Naive B cell (primary cell): ENCODE measurements around the gene TOR1AIP2. TPM values are rescaled to one million over a fixed set of nuclear protein-coding genes. Genes with fewer than 3 reads are reported as not detected.

Source experiments
- ATAC-seq, 2 donors: fragments of 150-1000 bp; cut with Tn5 transposase; 2 replicates each; pipeline ENCODE4 v1.10.0; 2021; ENCODE audit warnings: low read depth in 2 of 2, mild to moderate bottlenecking in 2 of 2, moderate library complexity in 2 of 2
- DNase-seq: peaks from one replicate; pipeline ENCODE4 v3.0.0; 2022
- H3K27ac Mint-ChIP-seq, 6 donors: one replicate each; pipeline ENCODE4 v1.8.0; 2020 to 2022; ENCODE audit warnings: mild to moderate bottlenecking in 6 of 6, mixed read lengths in 6 of 6, moderate library complexity in 5 of 6, inconsistent platforms in 2 of 6
- H3K27me3 Mint-ChIP-seq, 3 donors: one replicate each; pipeline ENCODE4 v1.8.0; 2021 to 2022; ENCODE audit warnings: mixed read lengths in 3 of 3, mild to moderate bottlenecking in 1 of 3
- H3K36me3 Mint-ChIP-seq, 2 donors: one replicate each; pipeline ENCODE4 v1.8.0; 2020 to 2022; ENCODE audit warnings: mixed read lengths in 2 of 2, inconsistent platforms in 1 of 2, mild to moderate bottlenecking in 1 of 2
- H3K4me1 Mint-ChIP-seq, 3 donors: one replicate each; pipeline ENCODE4 v1.8.0; 2020 to 2022; ENCODE audit warnings: mixed read lengths in 3 of 3, inconsistent platforms in 1 of 3, mild to moderate bottlenecking in 1 of 3, moderate library complexity in 1 of 3
- H3K4me3 Mint-ChIP-seq, 8 donors: one replicate each; pipeline ENCODE4 v1.8.0; 2020 to 2022; ENCODE audit warnings: mild to moderate bottlenecking in 8 of 8, mixed read lengths in 8 of 8, moderate library complexity in 8 of 8, inconsistent platforms in 2 of 8
- H3K9me3 Mint-ChIP-seq, 7 donors: one replicate each; pipeline ENCODE4 v1.8.0; 2020 to 2022; ENCODE audit warnings: mixed read lengths in 7 of 7, mild to moderate bottlenecking in 5 of 7, inconsistent platforms in 2 of 7, moderate library complexity in 1 of 7
- polyA plus RNA-seq, 6 donors: library from polyadenylated mRNA; unstranded; fragments of 300-500 nt; fragmentation: Illumina TruSeq; gene quantifications; one replicate each; pipeline ENCODE4 v1.2.3, GENCODE V29; 2021; ENCODE audit warnings: low read depth in 6 of 6

TOR1AIP2 gene
- polyA plus RNA-seq, result 10 to 100 TPM in 5 of 6 donors, 1 to 10 TPM in 1; 9.9 to 18.1 (median 14.2) TPM

- peak; percentile 74 for DNase-seq
- H3K4me1 Mint-ChIP-seq, result peaks cover 34 to 57% (median 38%) of the 10 kb centered on the region in 3 donors
- H3K4me3 Mint-ChIP-seq, result peak within 1 kb of the TSS; percentile 84 to 99 (median 96)
- no peaks in the 10 kb centered on the region for H3K27me3 Mint-ChIP-seq
- no peaks in the 10 kb centered on the region for H3K9me3 Mint-ChIP-seq
- peak; percentile 51 to 55 for ATAC-seq
- H3K36me3 Mint-ChIP-seq, result peaks cover 6 to 7% of the 10 kb centered on the region in 2 donors
- peak within 1 kb of the TSS; percentile 62 to 98 (median 92) for H3K27ac Mint-ChIP-seq
Observed at GRCh38 chr1:179877586-179878265, at the start of gene TOR1AIP2. TSS of gene TOR1AIP2 (minus strand) at chr1:179877803. CDS start at chr1:179852665, 25,138 bp downstream.

- ATAC-seq (no peak), DNase-seq (no peak)
- Mint-ChIP-seq H3K4me1 (peaks cover 0 to 9% (median 5%) of the 10 kb centered on the region in 3 donors), H3K27me3 (no peaks in the 10 kb centered on the region), H3K9me3 (no peaks in the 10 kb centered on the region), H3K27ac (no peak overlapping the region), H3K36me3 (no peaks in the 10 kb centered on the region), H3K4me3 (no peak overlapping the region)
Observed at GRCh38 chr1:179926850-179927205, 49.2 kb upstream of the TOR1AIP2 start.

DNA sequence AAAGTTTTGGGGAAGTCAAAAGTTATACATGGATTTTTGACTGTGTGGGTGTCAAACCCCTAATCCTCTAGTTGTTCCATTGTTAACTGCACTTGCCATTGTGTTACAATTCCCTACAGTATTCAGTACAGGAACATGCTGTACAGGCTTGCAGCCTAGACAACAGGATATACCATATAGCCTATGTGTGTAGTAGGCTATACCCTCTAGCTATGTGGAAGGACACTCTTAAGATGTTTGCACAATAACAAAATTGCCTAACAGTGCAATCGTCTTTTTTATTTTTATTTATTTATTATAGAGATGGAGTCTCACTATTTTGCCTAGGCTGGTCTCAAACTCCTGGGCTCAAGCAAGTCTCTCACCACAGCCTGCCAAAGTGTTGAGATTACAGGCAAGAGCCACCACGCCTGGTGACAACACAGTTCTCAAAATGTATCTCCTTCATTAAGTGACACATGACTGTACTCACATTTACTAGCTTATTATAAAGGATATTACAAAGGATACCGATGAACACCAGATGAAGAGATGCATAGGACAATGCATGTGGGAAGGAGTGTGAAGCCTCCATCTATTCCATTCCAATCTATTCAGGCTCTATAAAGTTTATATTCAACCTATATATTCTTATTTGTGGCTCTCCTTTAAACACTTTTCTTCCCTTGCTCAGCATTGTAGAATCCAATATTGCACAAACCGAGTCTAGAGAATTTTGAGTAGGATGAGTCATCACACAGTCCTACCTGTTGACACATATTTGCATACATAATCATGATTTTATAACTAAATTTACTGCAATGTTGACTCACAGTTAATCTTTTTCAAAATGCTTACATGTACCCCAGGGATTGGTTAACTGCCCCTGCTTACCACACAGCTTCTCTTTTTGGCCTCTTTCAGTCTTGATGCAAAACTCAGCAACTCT lies 48.6 kb upstream of the TOR1AIP2 start:
- H3K4me3 Mint-ChIP-seq, result no peak overlapping the region
- no peak for ATAC-seq

DNA sequence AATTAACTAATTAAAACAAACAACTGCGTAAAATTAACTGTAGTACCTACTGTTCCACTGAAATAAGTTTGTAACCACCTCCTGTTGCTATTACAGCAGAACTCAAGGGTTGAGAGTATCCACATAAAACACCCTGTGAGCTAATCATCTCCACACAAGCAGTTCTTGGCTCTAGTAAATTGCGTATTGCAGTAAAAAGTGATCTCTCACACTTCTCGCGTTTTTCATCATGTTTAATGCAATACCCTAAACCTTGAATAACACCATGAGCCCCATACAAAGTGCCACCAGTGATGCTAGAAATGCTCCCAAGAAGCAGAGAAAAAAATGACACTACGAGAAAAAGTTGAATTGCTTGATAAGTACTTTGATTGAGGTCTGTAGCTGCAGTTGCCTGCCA lies 47.7 kb upstream of the TOR1AIP2 start:
- Mint-ChIP-seq H3K27me3 (no peaks in the 10 kb centered on the region), H3K9me3 (no peaks in the 10 kb centered on the region), H3K4me1 (peaks cover 0 to 13% (median 5%) of the 10 kb centered on the region in 3 donors), H3K4me3 (no peak overlapping the region), H3K27ac (no peak overlapping the region), H3K36me3 (no peaks in the 10 kb centered on the region)
- DNase-seq (no peak), ATAC-seq (no peak)

More for the DNA sequence above, 48.6 kb upstream of the TOR1AIP2 start:
- no peaks in the 10 kb centered on the region for H3K36me3 Mint-ChIP-seq
- no peak overlapping the region for H3K27ac Mint-ChIP-seq
- H3K27me3 Mint-ChIP-seq, result no peaks in the 10 kb centered on the region
- no peaks in the 10 kb centered on the region for H3K9me3 Mint-ChIP-seq
- no peak for DNase-seq
- peaks cover 0 to 13% (median 5%) of the 10 kb centered on the region in 3 donors for H3K4me1 Mint-ChIP-seq

GRCh38 chr1:179924268-179924667 lies 46.7 kb upstream of the TOR1AIP2 start:
- H3K9me3 Mint-ChIP-seq, result no peaks in the 10 kb centered on the region
- DNase-seq, result no peak
- no peak overlapping the region for H3K27ac Mint-ChIP-seq
- ATAC-seq, result no peak
- no peak overlapping the region for H3K4me3 Mint-ChIP-seq
- H3K4me1 Mint-ChIP-seq, result peaks cover 0 to 13% (median 5%) of the 10 kb centered on the region in 3 donors
- no peaks in the 10 kb centered on the region for H3K27me3 Mint-ChIP-seq
- H3K36me3 Mint-ChIP-seq, result no peaks in the 10 kb centered on the region

GRCh38 chr1:179923029-179923428 lies 45.4 kb upstream of the TOR1AIP2 start:
- H3K27me3 Mint-ChIP-seq, result no peaks in the 10 kb centered on the region
- no peaks in the 10 kb centered on the region for H3K9me3 Mint-ChIP-seq
- no peaks in the 10 kb centered on the region for H3K36me3 Mint-ChIP-seq
- ATAC-seq (no peak), DNase-seq (no peak)
- H3K4me3 Mint-ChIP-seq, result no peak overlapping the region
- peaks cover 0 to 13% (median 5%) of the 10 kb centered on the region in 3 donors for H3K4me1 Mint-ChIP-seq
- H3K27ac Mint-ChIP-seq, result peak overlapping the region in 1 of 6 donors; percentile 18

GRCh38 chr1:179921981-179922872 lies 44.6 kb upstream of the TOR1AIP2 start:
- ATAC-seq (no peak), DNase-seq (no peak)
- no peaks in the 10 kb centered on the region for H3K27me3 Mint-ChIP-seq
- H3K4me1 Mint-ChIP-seq, result peaks cover 0 to 13% (median 5%) of the 10 kb centered on the region in 3 donors
- H3K9me3 Mint-ChIP-seq, result no peaks in the 10 kb centered on the region
- peaks cover 0 to 4% of the 10 kb centered on the region in 2 donors for H3K36me3 Mint-ChIP-seq
- H3K4me3 Mint-ChIP-seq, result no peak overlapping the region
- peak overlapping the region in 4 of 6 donors; percentile 3 to 29 (median 16) for H3K27ac Mint-ChIP-seq

DNA sequence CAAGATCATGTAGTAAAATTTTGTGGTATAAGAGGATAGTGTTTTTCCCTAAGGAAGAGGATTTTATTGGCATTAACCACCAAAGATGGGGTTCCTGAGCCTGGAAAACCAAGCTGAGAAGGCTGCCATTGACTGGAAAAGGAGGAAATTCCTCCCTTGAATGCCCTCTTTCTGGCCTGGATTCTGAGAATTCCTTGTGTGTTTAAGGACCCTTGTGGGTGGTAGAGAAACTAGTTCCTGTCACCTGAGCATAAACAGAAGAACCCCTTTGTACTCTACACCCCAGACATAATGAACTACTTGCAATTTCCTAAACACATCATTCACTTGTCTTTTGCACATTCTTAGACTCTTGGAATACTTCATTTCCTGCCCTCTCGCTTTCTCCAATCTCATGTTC lies 43.9 kb upstream of the TOR1AIP2 start:
- DNase-seq (no peak), ATAC-seq (no peak)
- peaks cover 0 to 5% of the 10 kb centered on the region in 2 donors for H3K36me3 Mint-ChIP-seq
- no peaks in the 10 kb centered on the region for H3K27me3 Mint-ChIP-seq
- peak overlapping the region in 1 of 6 donors; percentile 29 for H3K27ac Mint-ChIP-seq
- no peaks in the 10 kb centered on the region for H3K9me3 Mint-ChIP-seq
- no peak overlapping the region for H3K4me3 Mint-ChIP-seq
- H3K4me1 Mint-ChIP-seq, result peaks cover 0 to 13% (median 5%) of the 10 kb centered on the region in 3 donors

DNA sequence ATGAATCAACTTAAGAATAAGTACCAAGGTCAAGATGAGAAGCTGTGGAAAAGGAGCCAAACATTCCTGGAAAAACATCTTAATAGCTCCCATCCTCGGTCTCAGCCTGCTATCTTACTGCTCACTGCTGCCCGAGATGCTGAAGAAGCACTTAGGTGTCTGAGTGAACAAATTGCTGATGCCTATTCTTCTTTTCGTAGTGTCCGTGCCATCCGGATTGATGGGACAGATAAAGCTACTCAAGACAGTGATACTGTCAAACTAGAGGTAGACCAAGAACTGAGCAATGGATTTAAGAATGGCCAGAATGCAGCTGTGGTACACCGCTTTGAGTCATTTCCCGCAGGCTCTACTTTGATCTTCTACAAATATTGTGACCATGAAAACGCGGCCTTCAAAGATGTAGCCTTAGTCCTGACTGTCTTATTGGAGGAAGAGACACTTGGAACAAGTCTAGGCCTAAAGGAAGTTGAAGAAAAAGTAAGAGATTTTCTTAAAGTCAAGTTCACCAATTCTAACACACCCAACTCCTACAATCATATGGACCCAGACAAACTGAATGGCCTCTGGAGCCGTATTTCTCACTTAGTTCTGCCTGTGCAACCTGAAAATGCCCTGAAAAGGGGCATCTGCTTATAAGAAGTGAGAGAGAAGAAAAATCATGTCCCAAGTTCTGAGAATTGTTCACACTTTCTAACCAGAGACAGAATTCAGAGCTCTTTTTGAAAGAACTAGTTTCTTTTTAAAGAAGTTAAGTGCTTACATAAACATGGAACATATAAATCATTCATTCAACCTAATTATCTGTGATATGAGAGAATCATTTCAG lies 40.2 kb upstream of the TOR1AIP2 start:
- Mint-ChIP-seq H3K36me3 (peaks cover 0 to 13% of the 10 kb centered on the region in 2 donors), H3K27me3 (no peaks in the 10 kb centered on the region), H3K4me3 (no peak overlapping the region), H3K27ac (peak overlapping the region in 3 of 6 donors; percentile 11 to 40 (median 15)), H3K4me1 (peaks cover 0 to 10% (median 2%) of the 10 kb centered on the region in 3 donors), H3K9me3 (no peaks in the 10 kb centered on the region)
- no peak for ATAC-seq
- DNase-seq, result no peak

GRCh38 chr1:179911812-179912211 lies 34.2 kb upstream of the TOR1AIP2 start:
- Mint-ChIP-seq H3K4me3 (no peak overlapping the region), H3K27ac (no peak overlapping the region), H3K36me3 (peaks cover 9 to 32% of the 10 kb centered on the region in 2 donors), H3K4me1 (no peaks in the 10 kb centered on the region), H3K27me3 (no peaks in the 10 kb centered on the region), H3K9me3 (no peaks in the 10 kb centered on the region)
- DNase-seq (no peak), ATAC-seq (no peak)

GRCh38 chr1:179910934-179911333 lies 33.3 kb upstream of the TOR1AIP2 start:
- no peak for DNase-seq
- Mint-ChIP-seq H3K27me3 (no peaks in the 10 kb centered on the region), H3K4me3 (no peak overlapping the region), H3K9me3 (no peaks in the 10 kb centered on the region), H3K27ac (peak overlapping the region in 1 of 6 donors; percentile 28), H3K36me3 (peaks cover 9 to 29% of the 10 kb centered on the region in 2 donors), H3K4me1 (no peaks in the 10 kb centered on the region)
- ATAC-seq, result no peak

- Mint-ChIP-seq H3K27me3 (no peaks in the 10 kb centered on the region), H3K9me3 (no peaks in the 10 kb centered on the region), H3K27ac (peak overlapping the region in 4 of 6 donors; percentile 59 to 94 (median 76)), H3K4me3 (peak overlapping the region in 5 of 8 donors; percentile 5 to 38 (median 30)), H3K4me1 (peaks cover 7 to 51% (median 27%) of the 10 kb centered on the region in 3 donors), H3K36me3 (no peaks in the 10 kb centered on the region)
- DNase-seq (no peak), ATAC-seq (no peak)
Observed at GRCh38 chr1:179889589-179889988, 12.0 kb upstream of the TOR1AIP2 start.
